Right lobe of liver (tissue), 4 donors: ENCODE data around the gene GGPS1.

ENCODE experiments used
- POLR2A ChIP-seq: fragments of 450-650 bp; IDR thresholded peaks from one replicate; pipeline ENCODE4 v1.6.1; 2017; ENCODE audit warnings: antibody characterized with exemption, mild to moderate bottlenecking
- TF ChIP-seq, protein P1 (sequence below), 4 donors: fragments of 200-600 bp in 3 of 4; fragments of 450-650 bp in 1 of 4; IDR thresholded peaks; one replicate each; pipeline versions ENCODE4 v1.5.1 to v1.8.0; 2016 to 2022; ENCODE audit warnings: antibody characterized with exemption in 4 of 4, mild to moderate bottlenecking in 2 of 4
- donor health status: DM: no; HTN: no; CAD: no.
- donor health status: DM: no; HTN: no; CAD: no.
- donor health status: DM: no; HTN: yes; CAD: no.

DNA sequence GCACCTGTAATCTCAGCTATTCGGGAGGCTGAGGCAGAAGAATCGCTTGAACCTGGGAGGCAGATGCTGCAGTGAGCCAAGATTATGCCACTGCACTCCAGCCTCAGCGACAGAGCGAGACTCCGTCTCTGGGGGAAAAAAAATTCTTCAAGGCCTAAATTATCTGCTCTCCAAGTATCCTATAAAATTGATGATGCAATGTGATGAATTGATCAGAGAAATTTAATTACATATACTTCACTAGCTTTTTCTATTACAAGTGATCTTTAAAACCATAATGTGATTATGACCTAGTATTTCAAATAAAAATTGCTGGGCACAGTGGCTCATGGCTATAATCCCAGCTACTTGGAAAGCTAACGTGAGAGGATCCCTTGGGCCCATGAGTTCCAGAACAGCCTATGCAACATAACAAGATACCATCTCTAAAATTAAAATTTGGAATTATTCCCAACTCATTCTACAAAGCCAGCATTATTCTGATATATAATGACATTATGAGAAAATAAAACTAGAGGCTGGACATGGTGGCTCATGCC lies 44.1 kb upstream of the GGPS1 start:
- TF ChIP-seq, protein P1, sequence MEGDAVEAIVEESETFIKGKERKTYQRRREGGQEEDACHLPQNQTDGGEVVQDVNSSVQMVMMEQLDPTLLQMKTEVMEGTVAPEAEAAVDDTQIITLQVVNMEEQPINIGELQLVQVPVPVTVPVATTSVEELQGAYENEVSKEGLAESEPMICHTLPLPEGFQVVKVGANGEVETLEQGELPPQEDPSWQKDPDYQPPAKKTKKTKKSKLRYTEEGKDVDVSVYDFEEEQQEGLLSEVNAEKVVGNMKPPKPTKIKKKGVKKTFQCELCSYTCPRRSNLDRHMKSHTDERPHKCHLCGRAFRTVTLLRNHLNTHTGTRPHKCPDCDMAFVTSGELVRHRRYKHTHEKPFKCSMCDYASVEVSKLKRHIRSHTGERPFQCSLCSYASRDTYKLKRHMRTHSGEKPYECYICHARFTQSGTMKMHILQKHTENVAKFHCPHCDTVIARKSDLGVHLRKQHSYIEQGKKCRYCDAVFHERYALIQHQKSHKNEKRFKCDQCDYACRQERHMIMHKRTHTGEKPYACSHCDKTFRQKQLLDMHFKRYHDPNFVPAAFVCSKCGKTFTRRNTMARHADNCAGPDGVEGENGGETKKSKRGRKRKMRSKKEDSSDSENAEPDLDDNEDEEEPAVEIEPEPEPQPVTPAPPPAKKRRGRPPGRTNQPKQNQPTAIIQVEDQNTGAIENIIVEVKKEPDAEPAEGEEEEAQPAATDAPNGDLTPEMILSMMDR (IDR thresholded peaks at IDR 0.05), result no peak
- no peak for TF ChIP-seq POLR2A
